Upper lobe of right lung (tissue), 1 donor: ENCODE measurements around the gene SMC1B. TPM values are rescaled to one million over a fixed set of nuclear protein-coding genes. Genes with fewer than 3 reads are reported as not detected.
A peak's percentile ranks its signal among the peaks of the same experiment; 100 is the strongest.
"Not testable (repeated sequence)": the region's sequence is repeated elsewhere in the genome, so short reads cannot be mapped to it uniquely, and the experiment has no call there.

Source experiments
- ATAC-seq: fragments of 200-7000 bp; cut with Tn5 transposase; one replicate; pipeline ENCODE4 v1.9.1; 2020; ENCODE audit warnings: mild to moderate bottlenecking, moderate library complexity
- DNase-seq: peaks from one replicate; pipeline ENCODE4 v3.0.0-alpha.2; 2020
- H3K27ac ChIP-seq: fragments of 200-600 bp; one replicate; pipeline ENCODE4 v1.8.0; 2022
- H3K27me3 ChIP-seq: fragments of 200-600 bp; one replicate; pipeline ENCODE4 v1.8.0; 2022; ENCODE audit warnings: mild to moderate bottlenecking
- H3K36me3 ChIP-seq: fragments of 200-600 bp; one replicate; pipeline ENCODE4 v1.8.0; 2022
- H3K4me1 ChIP-seq: fragments of 200-600 bp; one replicate; pipeline ENCODE4 v1.8.0; 2022
- H3K4me3 ChIP-seq: fragments of 200-600 bp; one replicate; pipeline ENCODE4 v1.8.0; 2022; ENCODE audit warnings: mild to moderate bottlenecking
- H3K9me3 ChIP-seq: fragments of 200-600 bp; one replicate; pipeline ENCODE4 v1.8.0; 2022
- intact Hi-C: fragments of 100-400 bp; cut with DNase I; formaldehyde crosslinking; loops from one replicate; pipeline ENCODE4 v1.11.0; 2022
- total RNA-seq: library from RNA; stranded (reverse); fragmentation: NEBNext Ultra II Directional; extraction: Animal tissue kit (Norgen Biotek cat#: 25700); gene quantifications from one replicate; pipeline ENCODE4 v1.2.1, GENCODE V29; 2021
- TF ChIP-seq, protein P1 (sequence below): fragments of 200-600 bp; IDR thresholded peaks from one replicate; pipeline ENCODE4 v1.8.0; 2022; ENCODE audit warnings: antibody characterized with exemption
- donor health status: DM: no; HTN: yes; CAD: no; lungs with severe emphysema.

SMC1B gene
- total RNA-seq, 1 donor from 2014 or later = not detected

- ATAC-seq = no peak
- intact Hi-C loops = no loop called here
- H3K36me3 ChIP-seq = no peaks in the 10 kb centered on the region
These were observed 55.3 kb downstream of the SMC1B start for GRCh38 chr22:45358127-45358526.

DNA sequence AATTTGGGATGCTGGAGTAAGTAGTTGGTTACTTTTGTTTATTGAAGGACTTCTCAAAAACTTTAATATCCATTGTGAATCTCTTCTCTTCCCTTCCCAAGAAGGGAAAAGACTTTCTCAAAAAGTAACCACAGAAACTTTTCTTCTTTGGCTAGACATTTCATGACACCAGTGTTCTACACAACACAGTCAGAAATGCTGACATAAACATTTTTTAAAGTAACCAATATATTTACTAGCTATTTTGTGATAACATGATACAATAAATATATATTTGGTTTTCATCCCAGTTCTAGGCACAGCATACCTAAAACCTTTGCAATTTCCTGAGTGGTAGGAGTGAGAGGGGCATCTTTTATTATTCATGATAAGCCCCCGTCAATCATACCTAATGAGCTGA is 55.9 kb downstream of the SMC1B start:
- Histone ChIP-seq H3K4me3 (no peak overlapping the region), H3K27ac (no peak overlapping the region), H3K27me3 (no peaks in the 10 kb centered on the region), H3K9me3 (no peaks in the 10 kb centered on the region), H3K4me1 (no peaks in the 10 kb centered on the region), H3K36me3 (no peaks in the 10 kb centered on the region)
- ATAC-seq = no peak
- TF ChIP-seq, protein P1, sequence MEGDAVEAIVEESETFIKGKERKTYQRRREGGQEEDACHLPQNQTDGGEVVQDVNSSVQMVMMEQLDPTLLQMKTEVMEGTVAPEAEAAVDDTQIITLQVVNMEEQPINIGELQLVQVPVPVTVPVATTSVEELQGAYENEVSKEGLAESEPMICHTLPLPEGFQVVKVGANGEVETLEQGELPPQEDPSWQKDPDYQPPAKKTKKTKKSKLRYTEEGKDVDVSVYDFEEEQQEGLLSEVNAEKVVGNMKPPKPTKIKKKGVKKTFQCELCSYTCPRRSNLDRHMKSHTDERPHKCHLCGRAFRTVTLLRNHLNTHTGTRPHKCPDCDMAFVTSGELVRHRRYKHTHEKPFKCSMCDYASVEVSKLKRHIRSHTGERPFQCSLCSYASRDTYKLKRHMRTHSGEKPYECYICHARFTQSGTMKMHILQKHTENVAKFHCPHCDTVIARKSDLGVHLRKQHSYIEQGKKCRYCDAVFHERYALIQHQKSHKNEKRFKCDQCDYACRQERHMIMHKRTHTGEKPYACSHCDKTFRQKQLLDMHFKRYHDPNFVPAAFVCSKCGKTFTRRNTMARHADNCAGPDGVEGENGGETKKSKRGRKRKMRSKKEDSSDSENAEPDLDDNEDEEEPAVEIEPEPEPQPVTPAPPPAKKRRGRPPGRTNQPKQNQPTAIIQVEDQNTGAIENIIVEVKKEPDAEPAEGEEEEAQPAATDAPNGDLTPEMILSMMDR = no peak
- no peak for DNase-seq
- intact Hi-C loops = no loop called here

More at GRCh38 chr22:45358127-45358526, 55.3 kb downstream of the SMC1B start:
- no peak overlapping the region for H3K4me3 ChIP-seq
- H3K9me3 ChIP-seq = no peaks in the 10 kb centered on the region
- H3K4me1 ChIP-seq = no peaks in the 10 kb centered on the region
- H3K27ac ChIP-seq = no peak overlapping the region
- no peak for DNase-seq
- TF ChIP-seq, protein P1 = no peak
- H3K27me3 ChIP-seq = no peaks in the 10 kb centered on the region

DNA sequence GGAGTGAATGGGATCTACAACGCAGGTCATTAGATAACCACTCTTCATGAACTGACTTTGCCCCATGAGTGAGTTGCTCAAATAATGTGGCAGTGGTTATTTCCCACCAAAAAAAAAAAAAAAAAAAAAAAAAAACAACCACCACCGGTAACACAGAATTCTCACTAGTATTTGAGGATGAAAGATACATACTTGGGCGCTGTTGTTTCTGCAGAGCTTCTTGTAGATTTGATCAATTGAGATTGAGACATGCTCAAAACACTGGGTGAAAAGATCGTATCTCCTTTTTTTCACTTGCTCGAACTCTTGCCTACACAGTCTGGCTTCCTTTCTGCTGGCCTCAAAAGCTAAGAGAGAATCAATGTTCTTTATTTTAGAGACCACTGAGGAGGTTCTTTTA is 59.6 kb downstream of the SMC1B start:
- H3K9me3 ChIP-seq = no peaks in the 10 kb centered on the region
- no peaks in the 10 kb centered on the region for H3K27me3 ChIP-seq
- DNase-seq = no peak
- ATAC-seq = no peak
- H3K4me1 ChIP-seq = no peaks in the 10 kb centered on the region
- H3K27ac ChIP-seq = no peak overlapping the region
- H3K36me3 ChIP-seq = no peaks in the 10 kb centered on the region
- intact Hi-C loops = no loop called here
- no peak overlapping the region for H3K4me3 ChIP-seq
- TF ChIP-seq, protein P1 = no peak

DNA sequence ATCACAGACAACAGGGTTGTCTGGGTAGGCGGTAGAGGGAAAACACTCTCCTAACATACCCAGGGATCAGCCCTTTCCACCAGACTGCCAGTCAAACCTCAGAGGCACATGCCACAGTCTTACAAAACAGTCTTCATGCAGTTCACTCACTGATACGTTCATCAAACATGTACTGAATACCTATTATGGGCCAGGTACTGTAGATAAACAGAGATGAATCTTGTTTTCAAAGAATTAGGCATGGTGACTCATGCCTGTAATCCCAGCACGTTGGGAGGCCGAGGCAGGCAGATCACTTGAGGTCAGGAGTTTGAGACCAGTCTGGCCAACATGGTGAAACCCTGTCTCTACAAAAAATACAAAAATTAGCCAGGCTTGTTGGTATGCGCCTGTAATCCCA is 60.6 kb downstream of the SMC1B start:
- H3K36me3 ChIP-seq, DNase-seq, H3K4me1 ChIP-seq, H3K4me3 ChIP-seq, H3K9me3 ChIP-seq, intact Hi-C loops, H3K27me3 ChIP-seq, H3K27ac ChIP-seq: not testable (repeated sequence)
- peak; percentile 35 for ATAC-seq

DNA sequence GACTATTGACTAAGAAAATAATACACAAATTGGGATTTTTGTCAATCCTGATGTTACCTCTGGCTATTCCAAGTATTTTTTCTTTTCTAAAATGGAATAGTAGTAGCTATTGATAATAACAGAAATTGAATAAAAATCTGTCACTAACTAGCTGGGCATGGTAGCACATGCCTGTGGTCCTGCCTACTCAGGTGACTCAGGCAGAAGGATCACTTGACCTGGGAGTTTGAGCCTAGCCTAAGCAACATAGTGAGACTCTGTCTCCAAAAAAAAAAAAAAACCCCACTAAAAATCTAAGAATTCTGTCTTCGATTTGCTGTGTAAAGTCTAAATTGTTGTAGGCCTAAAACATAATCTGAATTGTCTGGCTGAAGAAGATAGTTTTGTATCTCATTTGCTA is 61.4 kb downstream of the SMC1B start:
- H3K27ac ChIP-seq = no peak overlapping the region
- no peaks in the 10 kb centered on the region for H3K36me3 ChIP-seq
- no peaks in the 10 kb centered on the region for H3K4me1 ChIP-seq
- H3K4me3 ChIP-seq = no peak overlapping the region
- no peaks in the 10 kb centered on the region for H3K27me3 ChIP-seq
- DNase-seq = no peak
- TF ChIP-seq, protein P1 = no peak
- intact Hi-C loops = no loop called here
- no peak for ATAC-seq
- H3K9me3 ChIP-seq = no peaks in the 10 kb centered on the region

GRCh38 chr22:45349916-45350315 is 63.5 kb downstream of the SMC1B start:
- no peak overlapping the region for H3K4me3 ChIP-seq
- no peaks in the 10 kb centered on the region for H3K36me3 ChIP-seq
- no peaks in the 10 kb centered on the region for H3K9me3 ChIP-seq
- no peaks in the 10 kb centered on the region for H3K4me1 ChIP-seq
- TF ChIP-seq, protein P1 = no peak
- H3K27me3 ChIP-seq = no peaks in the 10 kb centered on the region
- intact Hi-C loops = no loop called here
- DNase-seq (no peak), ATAC-seq (no peak)
- H3K27ac ChIP-seq = no peak overlapping the region
